CD4-positive, alpha-beta T cell (primary cell): Measurements from ENCODE around the gene GATA3. TPM values are rescaled to one million over a fixed set of nuclear protein-coding genes. Genes with fewer than 3 reads are reported as not detected.

Experiments
- ATAC-seq: fragments of 200-7000 bp; cut with Tn5 transposase; one replicate; pipeline ENCODE4 v1.10.0; 2022; ENCODE audit warnings: mild to moderate bottlenecking; ENCODE audit not compliant: poor library complexity
- CTCF ChIA-PET: fragments of 350-600 bp; sonication (Branson Sonifier 250); formaldehyde crosslinking; loops from one replicate; lab custom pipeline; 2021; ENCODE audit warnings: antibody characterized with exemption, inconsistent platforms; lab: Charles Lee
- POLR2A ChIA-PET: fragments of 350-600 bp; sonication (Branson Sonifier 250); formaldehyde crosslinking; loops from one replicate; lab custom pipeline; 2021; ENCODE audit warnings: antibody characterized with exemption, inconsistent platforms; lab: Charles Lee
- DNase-seq, 14 experiments: peaks; one replicate each; pipeline ENCODE4 v3.0.0-alpha.2; 2013 to 2020; ENCODE audit warnings: mixed read lengths in 2 of 14
- H3K27ac ChIP-seq, 2 donors: one replicate each; pipeline versions ENCODE4 v1.5.1 to v1.7.0; 2013; ENCODE audit warnings: low read length in 2 of 2, low read depth in 1 of 2, mild to moderate bottlenecking in 1 of 2
- H3K27me3 ChIP-seq, 2 experiments: 1 replicate in 1 of 2; 2 replicates in 1 of 2; pipeline versions ENCODE4 v1.6.1 to v1.7.0; 2013; ENCODE audit warnings: low read length in 2 of 2, control low read depth in 1 of 2, mild to moderate bottlenecking in 1 of 2, moderate library complexity in 1 of 2; ENCODE audit not compliant: insufficient read depth in 2 of 2, control insufficient read depth in 1 of 2
- H3K36me3 ChIP-seq: one replicate; pipeline ENCODE4 v1.6.1; 2013; ENCODE audit warnings: low read length, control low read depth; ENCODE audit not compliant: insufficient read depth
- H3K4me1 ChIP-seq: one replicate; pipeline ENCODE4 v1.6.1; 2013; ENCODE audit warnings: low read length, control low read depth; ENCODE audit not compliant: insufficient read depth
- H3K4me3 ChIP-seq: one replicate; pipeline ENCODE4 v1.5.1; 2013; ENCODE audit warnings: mild to moderate bottlenecking, low read length, moderate library complexity
- H3K9me3 ChIP-seq, 2 experiments: 1 replicate in 1 of 2; 2 replicates in 1 of 2; pipeline versions ENCODE4 v1.6.1 to v1.7.0; 2013; ENCODE audit warnings: low read length in 2 of 2, mild to moderate bottlenecking in 2 of 2, control low read depth in 1 of 2, moderate library complexity in 1 of 2; ENCODE audit not compliant: control insufficient read depth in 1 of 2, insufficient read depth in 1 of 2
- H3K27ac Mint-ChIP-seq: one replicate; pipeline ENCODE4 v1.8.0; 2020; ENCODE audit warnings: mixed read lengths
- H3K27me3 Mint-ChIP-seq: one replicate; pipeline ENCODE4 v1.8.0; 2021; ENCODE audit warnings: mixed read lengths
- H3K36me3 Mint-ChIP-seq: one replicate; pipeline ENCODE4 v1.8.0; 2021; ENCODE audit warnings: low read depth, mixed read lengths
- H3K4me1 Mint-ChIP-seq: one replicate; pipeline ENCODE4 v1.8.0; 2021; ENCODE audit warnings: low read depth, mixed read lengths
- H3K4me3 Mint-ChIP-seq: one replicate; pipeline ENCODE4 v1.8.0; 2020; ENCODE audit warnings: mild to moderate bottlenecking, mixed read lengths
- H3K9me3 Mint-ChIP-seq: one replicate; pipeline ENCODE4 v1.8.0; 2020; ENCODE audit warnings: mixed read lengths
- CTCF ChIP-seq: fragments of 200-600 bp; IDR thresholded peaks from one replicate; pipeline ENCODE4 v1.8.0; 2022; ENCODE audit warnings: antibody characterized with exemption, mild to moderate bottlenecking
- intact Hi-C, 2 experiments: fragments of 100-400 bp; cut with DNase I in 1 of 2; cut with micrococcal nuclease in 1 of 2; formaldehyde crosslinking; loops; one replicate each; pipeline versions ENCODE4 v1.15.1 to v1.9.0; 2023 to 2025; cut with DNase I, micrococcal nuclease
- total RNA-seq, 174 experiments: library from RNA in 2 of 174; stranded (reverse) in 2 of 174; gene quantifications; one replicate each; pipeline ENCODE4 v1.2.3 and lab custom pipeline; 2021 to 2026

The GATA3 gene
- total RNA-seq, 2 experiments from 2014 or later: 128 to 141 TPM

- Mint-ChIP-seq H3K4me3 (peak overlapping the region; percentile 95), H3K36me3 (peaks cover 46% of the 10 kb centered on the region), H3K9me3 (no peaks in the 10 kb centered on the region), H3K27ac (peak overlapping the region; percentile 97), H3K27me3 (peaks cover 33% of the 10 kb centered on the region), H3K4me1 (peaks cover 52% of the 10 kb centered on the region)
- no peak for DNase-seq
- Histone ChIP-seq H3K9me3 (peaks cover 0 to 18% of the 10 kb centered on the region in 2 experiments), H3K27me3 (peaks cover 32 to 40% of the 10 kb centered on the region in 2 experiments), H3K4me3 (peak overlapping the region; percentile 96), H3K27ac (peak overlapping the region; percentile 61 to 76), H3K36me3 (peaks cover 16% of the 10 kb centered on the region), H3K4me1 (peaks cover 67% of the 10 kb centered on the region)
- POLR2A ChIA-PET: interaction anchor here (0.6 to 2.7 kb wide), 10 partner anchors 8 to 1156 kb away, joined by 3 to 27 read pairs (median 3); no protein-coding TSS in a partner anchor
- no peak for ATAC-seq
- CTCF ChIA-PET: interaction anchor here (0.6 to 2.2 kb wide), 4 partner anchors 12 to 1418 kb away, joined by 3 to 11 read pairs (median 3); no protein-coding TSS in a partner anchor
- intact Hi-C loops: loop anchor here (5.0 to 10.0 kb wide), 9 partner anchors 133 to 1153 kb away; partner anchors contain the start of gene SFMBT2 (in 1 of the 2)
- TF ChIP-seq CTCF: no peak
These were observed 319 bp upstream of the GATA3 start for GRCh38 chr10:8054244-8054493.

DNA sequence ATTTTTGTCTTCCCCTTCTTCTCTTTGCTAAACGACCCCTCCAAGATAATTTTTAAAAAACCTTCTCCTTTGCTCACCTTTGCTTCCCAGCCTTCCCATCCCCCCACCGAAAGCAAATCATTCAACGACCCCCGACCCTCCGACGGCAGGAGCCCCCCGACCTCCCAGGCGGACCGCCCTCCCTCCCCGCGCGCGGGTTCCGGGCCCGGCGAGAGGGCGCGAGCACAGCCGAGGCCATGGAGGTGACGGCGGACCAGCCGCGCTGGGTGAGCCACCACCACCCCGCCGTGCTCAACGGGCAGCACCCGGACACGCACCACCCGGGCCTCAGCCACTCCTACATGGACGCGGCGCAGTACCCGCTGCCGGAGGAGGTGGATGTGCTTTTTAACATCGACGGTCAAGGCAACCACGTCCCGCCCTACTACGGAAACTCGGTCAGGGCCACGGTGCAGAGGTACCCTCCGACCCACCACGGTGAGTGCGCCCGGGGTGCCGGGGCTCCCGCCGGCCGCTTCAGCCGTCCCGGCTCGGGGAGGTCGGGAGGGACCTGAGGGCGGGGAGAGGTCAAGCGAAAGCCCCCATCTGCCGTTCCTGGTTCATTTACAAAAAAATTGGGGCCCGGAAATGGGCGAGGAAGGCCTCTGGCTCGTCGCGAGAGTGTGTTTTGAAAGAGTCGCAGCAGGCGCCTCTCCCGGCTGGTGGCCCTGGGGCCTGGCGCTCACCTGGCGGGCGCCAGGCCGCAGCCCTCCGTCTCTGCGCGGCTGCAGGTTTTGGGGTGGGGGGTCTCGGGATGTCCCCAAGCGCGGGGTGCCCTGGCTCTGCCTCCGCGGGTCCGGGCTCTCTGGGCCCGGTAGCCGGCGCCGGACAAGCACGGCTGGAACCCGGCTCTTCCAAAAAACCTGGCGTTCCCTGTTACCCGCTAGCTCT lies 1.2 kb downstream of the GATA3 start:
- no peak for TF ChIP-seq CTCF
- ChIA-PET POLR2A (interaction anchor here (0.6 to 1.2 kb wide), 3 partner anchors 82 to 276 kb away, joined by 3 to 4 read pairs (median 4); no protein-coding TSS in a partner anchor), CTCF (no interaction called here)
- Mint-ChIP-seq H3K27ac (peak overlapping the region; percentile 97), H3K9me3 (no peaks in the 10 kb centered on the region), H3K4me1 (peaks cover 65% of the 10 kb centered on the region), H3K36me3 (peaks cover 60% of the 10 kb centered on the region), H3K4me3 (peak overlapping the region; percentile 94), H3K27me3 (peaks cover 26% of the 10 kb centered on the region)
- Histone ChIP-seq H3K9me3 (peaks cover 0 to 9% of the 10 kb centered on the region in 2 experiments), H3K4me3 (peak overlapping the region; percentile 96), H3K27ac (peak overlapping the region; percentile 69 to 76), H3K36me3 (peaks cover 18% of the 10 kb centered on the region), H3K4me1 (peaks cover 67% of the 10 kb centered on the region), H3K27me3 (peaks cover 21 to 25% of the 10 kb centered on the region in 2 experiments)
- ATAC-seq: no peak
- peak in 7 of 14 experiments; percentile 36 to 62 (median 60) for DNase-seq
- intact Hi-C loops: loop anchor here (2.0 to 10.0 kb wide), 12 partner anchors 82 to 1149 kb away; partner anchors contain the start of genes SFMBT2 (in 1 of the 2) and TAF3 (in 1 of the 2)

DNA sequence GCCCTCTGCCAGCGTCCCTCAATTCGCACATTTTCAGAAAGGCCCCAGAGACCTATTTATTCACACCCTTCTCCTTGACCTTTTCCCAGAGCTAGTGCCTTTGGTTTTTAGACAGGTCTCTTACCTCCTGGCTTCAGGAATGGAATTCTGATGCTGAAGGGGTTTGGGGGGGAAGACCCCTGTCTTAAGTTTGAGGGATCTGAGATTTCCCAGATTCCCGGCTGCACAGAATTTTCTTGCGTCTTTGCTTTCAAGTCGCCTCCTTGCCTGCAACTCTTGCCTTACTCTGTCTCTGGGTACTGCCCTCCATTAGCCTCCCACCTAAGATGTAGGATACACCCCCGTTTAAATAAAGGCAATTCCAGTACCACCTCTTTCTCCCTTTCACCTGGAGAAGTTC lies 1.9 kb downstream of the GATA3 start:
- intact Hi-C loops: loop anchor here (2.0 to 10.0 kb wide), 12 partner anchors 81 to 1148 kb away; partner anchors contain the start of genes SFMBT2 (in 1 of the 2) and TAF3 (in 1 of the 2)

More for the DNA sequence above, 1.9 kb downstream of the GATA3 start:
- Mint-ChIP-seq H3K4me1 (peaks cover 72% of the 10 kb centered on the region), H3K9me3 (no peaks in the 10 kb centered on the region), H3K4me3 (peak overlapping the region; percentile 94), H3K27me3 (peaks cover 26% of the 10 kb centered on the region), H3K36me3 (peaks cover 65% of the 10 kb centered on the region), H3K27ac (peak overlapping the region; percentile 97)
- Histone ChIP-seq H3K4me1 (peaks cover 67% of the 10 kb centered on the region), H3K4me3 (peak overlapping the region; percentile 96), H3K27ac (peak overlapping the region; percentile 69 to 76), H3K9me3 (peaks cover 0 to 9% of the 10 kb centered on the region in 2 experiments), H3K27me3 (peaks cover 17 to 19% of the 10 kb centered on the region in 2 experiments), H3K36me3 (peaks cover 18% of the 10 kb centered on the region)
- no peak for TF ChIP-seq CTCF
- ATAC-seq: no peak
- POLR2A ChIA-PET: interaction anchor here (0.6 to 1.2 kb wide), 4 partner anchors 81 to 276 kb away, joined by 3 to 4 read pairs (median 4); no protein-coding TSS in a partner anchor
- CTCF ChIA-PET: interaction anchor here (1.0 kb wide), 1 partner anchor 10 kb away, joined by 3 read pairs; no protein-coding TSS in a partner anchor
- DNase-seq: peak in 2 of 14 experiments; percentile 20 to 23
